K562 (cell line): ENCODE data around the gene METTL6. TPM values are rescaled to one million over a fixed set of nuclear protein-coding genes. Genes with fewer than 3 reads are reported as not detected.

Source experiments
- ATF1 ChIP-seq, 2 experiments: fragments of 450-650 bp in 1 of 2; IDR thresholded peaks; 2 replicates each; pipeline ENCODE4 v1.6.1; 2016; ENCODE audit warnings: missing compliant biosample characterization in 1 of 2, missing genetic modification characterization in 1 of 2
- ATF7 ChIP-seq: fragments of 450-650 bp; IDR thresholded peaks from 2 replicates; pipeline ENCODE4 v1.7.1; 2014; ENCODE audit warnings: mild to moderate bottlenecking, moderate library complexity
- C11orf30 ChIP-seq: fragments of 450-650 bp; IDR thresholded peaks from 2 replicates; pipeline ENCODE4 v1.6.1; 2016; ENCODE audit warnings: low read depth, mild to moderate bottlenecking
- CCNT2 ChIP-seq: IDR thresholded peaks from 2 replicates; pipeline ENCODE4 v1.6.1; 2011; ENCODE audit warnings: borderline replicate concordance, low read depth, mild to moderate bottlenecking, moderate library complexity, mixed read lengths, low read length; ENCODE audit not compliant: insufficient read length; ENCODE audit errors: extremely low read depth
- CLOCK ChIP-seq: fragments of 250-450 bp; sonication (Bioruptor Pico); IDR thresholded peaks from 2 replicates; pipeline ENCODE4 v1.4.0; 2020; ENCODE audit warnings: mild to moderate bottlenecking, moderate library complexity, borderline replicate concordance
- CTBP1 ChIP-seq: fragments of 450-650 bp; IDR thresholded peaks from 2 replicates; pipeline ENCODE4 v1.6.1; 2016; ENCODE audit warnings: borderline replicate concordance
- ELF4 ChIP-seq: fragments of 450-650 bp; formaldehyde crosslinking; IDR thresholded peaks from 2 replicates; pipeline ENCODE4 v1.4.0; 2022; ENCODE audit warnings: missing genetic modification characterization
- ID3 ChIP-seq, 2 experiments: fragments of 250-450 bp in 1 of 2; fragments of 450-650 bp in 1 of 2; sonication (Bioruptor Pico) in 1 of 2; IDR thresholded peaks; 2 replicates each; pipeline versions ENCODE4 v1.6.1 to v1.8.0; 2016 to 2021; ENCODE audit warnings: mild to moderate bottlenecking in 2 of 2, moderate library complexity in 2 of 2, missing compliant biosample characterization in 1 of 2, missing genetic modification characterization in 1 of 2
- IRF2 ChIP-seq: sonication (generic); formaldehyde crosslinking; IDR thresholded peaks from 2 replicates; pipeline ENCODE4 v1.8.1; 2022; ENCODE audit warnings: mild to moderate bottlenecking, missing genetic modification reagents
- MAZ ChIP-seq, 2 experiments: fragments of 450-650 bp in 1 of 2; sonication (generic) in 1 of 2; formaldehyde crosslinking; IDR thresholded peaks in 1 of 2; conservative IDR thresholded peaks in 1 of 2; 2 replicates each; pipeline versions ENCODE4 v1.4.0 to v1.5.0; 2020; ENCODE audit warnings: mild to moderate bottlenecking in 1 of 2, missing genetic modification reagents in 1 of 2
- MXI1 ChIP-seq: IDR thresholded peaks from 2 replicates; pipeline ENCODE4 v1.6.1; 2011; ENCODE audit warnings: low read depth, mild to moderate bottlenecking, improper control_type of control experiment, low read length
- NEUROD1 ChIP-seq: fragments of 150-350 bp; IDR thresholded peaks from 2 replicates; pipeline ENCODE4 v1.6.1; 2014; ENCODE audit warnings: borderline replicate concordance, low read length, low read depth; ENCODE audit not compliant: partially characterized antibody
- PHF20 ChIP-seq: fragments of 450-650 bp; IDR thresholded peaks from 2 replicates; pipeline ENCODE4 v1.6.1; 2018; ENCODE audit not compliant: partially characterized antibody
- PKNOX1 ChIP-seq: fragments of 450-650 bp; IDR thresholded peaks from 2 replicates; pipeline ENCODE4 v1.6.1; 2016
- POLR2AphosphoS2 ChIP-seq: IDR thresholded peaks from 2 replicates; pipeline ENCODE4 v1.6.1; 2012; ENCODE audit warnings: low read length, improper control_type of control experiment
- RFX1 ChIP-seq: fragments of 450-650 bp; IDR thresholded peaks from 2 replicates; pipeline ENCODE4 v1.6.1; 2016; ENCODE audit warnings: mild to moderate bottlenecking, moderate library complexity
- SIN3A ChIP-seq, 2 experiments: fragments of 150-350 bp in 1 of 2; IDR thresholded peaks; 2 replicates each; pipeline ENCODE4 v1.6.1; 2011 to 2016; ENCODE audit warnings: borderline replicate concordance in 2 of 2, low read depth in 2 of 2, low read length in 2 of 2, mild to moderate bottlenecking in 2 of 2, moderate library complexity in 2 of 2; ENCODE audit not compliant: control insufficient read depth in 1 of 2
- SIX5 ChIP-seq, 2 experiments: IDR thresholded peaks; 2 replicates each; pipeline ENCODE4 v1.6.1; 2011; ENCODE audit warnings: low read length in 2 of 2, borderline replicate concordance in 1 of 2, low read depth in 1 of 2, mild to moderate bottlenecking in 1 of 2, moderate library complexity in 1 of 2; ENCODE audit not compliant: insufficient read depth in 1 of 2
- SP1 ChIP-seq: sonication (generic); formaldehyde crosslinking; IDR thresholded peaks from 2 replicates; pipeline ENCODE4 v1.8.1; 2022; ENCODE audit warnings: mild to moderate bottlenecking, missing genetic modification reagents
- TAF9B ChIP-seq: fragments of 450-650 bp; IDR thresholded peaks from 2 replicates; pipeline ENCODE4 v1.6.1; 2018; ENCODE audit warnings: mild to moderate bottlenecking; ENCODE audit not compliant: partially characterized antibody
- TEAD4 ChIP-seq, 2 experiments: sonication (generic) in 1 of 2; formaldehyde crosslinking in 1 of 2; IDR thresholded peaks; 2 replicates each; pipeline versions ENCODE4 v1.6.1 to v1.8.0; 2012 to 2022; ENCODE audit warnings: borderline replicate concordance in 1 of 2, inconsistent platforms in 1 of 2, low read length in 1 of 2, mild to moderate bottlenecking in 1 of 2, missing genetic modification reagents in 1 of 2
- ZEB2 ChIP-seq: fragments of 450-650 bp; IDR thresholded peaks from 2 replicates; pipeline ENCODE4 v1.6.1; 2016
- ZNF217 ChIP-seq: sonication (generic); formaldehyde crosslinking; IDR thresholded peaks from 2 replicates; pipeline ENCODE4 v1.8.0; 2022; ENCODE audit warnings: mild to moderate bottlenecking, missing genetic modification reagents
- polyA plus RNA-seq, 8 experiments: library from polyadenylated mRNA; depleted of rRNA in 4 of 8; stranded (reverse) in 5 of 8; unstranded in 3 of 8; fragments of >200 nt; fragmentation: Nextera tagmentation in 2 of 8; fragmentation: Illumina TruSeq in 1 of 8; extraction: Ambion mirVana in 2 of 8; extraction: Trizol in 1 of 8; gene quantifications; 2 replicates each; pipeline versions ENCODE4 v1.2.1 to v1.2.3, GENCODE V29; 2011 to 2014; ENCODE audit warnings: inconsistent platforms in 1 of 8, missing spikeins in 1 of 8
- total RNA-seq, 7 experiments: library from RNA; depleted of rRNA in 6 of 7; stranded (reverse); fragments of >200 nt in 6 of 7; fragmentation: Illumina TruSeq in 2 of 7; extraction: Trizol in 2 of 7; gene quantifications; 2 replicates each; pipeline versions ENCODE4 v1.2.1 to v1.2.3, GENCODE V29; 2011 to 2021; ENCODE audit warnings: low replicate concordance in 1 of 7

METTL6 gene
- total and polyA plus RNA-seq, 9 of the 15 experiments (the other 6 are each of a cell fraction or from before 2014, with no cell fraction given): 18.8 to 61.5 (median 33.9) TPM

GRCh38 chr3:15427182-15427880, at the start of gene METTL6, which contains the start of gene EAF1 (continued):
- TF ChIP-seq MXI1 (peak; percentile 54; the same call in 1 of the 2 replicates), ID3 (CRISPR knock-in tag; IDR thresholded peaks at IDR 0.05) (no peak), ID3 (tag; IDR thresholded peaks at IDR 0.05) (no peak), TEAD4 (IDR thresholded peaks at IDR 0.05; ENCODE audit: low read length) (no peak; the same call in 1 of the 2 replicates), TEAD4 (CRISPR knock-in tag; IDR thresholded peaks at IDR 0.05; ENCODE audit: borderline replicate concordance) (peak; percentile 70; the same call in 1 of the 2 replicates), MAZ (CRISPR knock-in tag; conservative IDR thresholded peaks at IDR 0.05 in 1 of 2, IDR thresholded peaks at IDR 0.05 in 1 of 2) (peak; percentile 74 to 76), SIX5 (IDR thresholded peaks at IDR 0.05; ENCODE audit: borderline replicate concordance in 1 of 2, insufficient read depth in 1 of 2, low read depth in 1 of 2, low read length in 2 of 2) (no peak), TAF9B (peak; percentile 82), NEUROD1 (peak; percentile 74), POLR2AphosphoS2 (no peak), CCNT2 (peak; percentile 26), PHF20 (peak; percentile 99), SIN3A (IDR thresholded peaks at IDR 0.05; ENCODE audit: borderline replicate concordance in 2 of 2, control insufficient read depth in 1 of 2, low read depth in 2 of 2, low read length in 2 of 2) (peak; percentile 25 to 88; a peak in 3 of 4 replicates), RFX1 (peak; percentile 50; the same call in 1 of the 2 replicates), ATF1 (CRISPR knock-in tag; IDR thresholded peaks at IDR 0.05) (no peak), ATF1 (tag; IDR thresholded peaks at IDR 0.05) (peak; percentile 58), ELF4 (CRISPR knock-in tag) (peak; percentile 56; the same call in 1 of the 2 replicates), CTBP1 (peak; percentile 55; the same call in 1 of the 2 replicates), PKNOX1 (peak; percentile 75), IRF2 (CRISPR knock-in tag) (no peak), CLOCK (CRISPR knock-in tag) (no peak), ATF7 (peak; percentile 66), ZEB2 (peak; percentile 84), SP1 (CRISPR knock-in tag) (peak; percentile 66), C11orf30 (peak; percentile 94), ZNF217 (no peak)
